Left renal pelvis (tissue), 4 donors: Measurements from ENCODE around the gene STAT5B. TPM values are rescaled to one million over a fixed set of nuclear protein-coding genes. Genes with fewer than 3 reads are reported as not detected.
"Not testable (repeated sequence)": the region's sequence is repeated elsewhere in the genome, so short reads cannot be mapped to it uniquely, and the experiment has no call there.

Experiments used
- DNase-seq, 4 donors: peaks; one replicate each; pipeline ENCODE4 v3.0.0-alpha.2; 2013; ENCODE audit warnings: low read depth in 4 of 4, low spot score in 3 of 4
- polyA plus RNA-seq, 4 donors: library from polyadenylated mRNA; unstranded; fragments of 120-200 nt; gene quantifications; one replicate each; pipeline ENCODE4 v1.2.1, GENCODE V29; 2013; ENCODE audit not compliant: insufficient read length in 4 of 4

The STAT5B gene
- polyA plus RNA-seq, 4 donors, result 37.1 to 57.3 (median 43.8) TPM

GRCh38 chr17:42307362-42307927 is 31.3 kb upstream of the STAT5B start:
- DNase-seq, result no peak

GRCh38 chr17:42306385-42306667 is 30.1 kb upstream of the STAT5B start:
- DNase-seq, result no peak

DNA sequence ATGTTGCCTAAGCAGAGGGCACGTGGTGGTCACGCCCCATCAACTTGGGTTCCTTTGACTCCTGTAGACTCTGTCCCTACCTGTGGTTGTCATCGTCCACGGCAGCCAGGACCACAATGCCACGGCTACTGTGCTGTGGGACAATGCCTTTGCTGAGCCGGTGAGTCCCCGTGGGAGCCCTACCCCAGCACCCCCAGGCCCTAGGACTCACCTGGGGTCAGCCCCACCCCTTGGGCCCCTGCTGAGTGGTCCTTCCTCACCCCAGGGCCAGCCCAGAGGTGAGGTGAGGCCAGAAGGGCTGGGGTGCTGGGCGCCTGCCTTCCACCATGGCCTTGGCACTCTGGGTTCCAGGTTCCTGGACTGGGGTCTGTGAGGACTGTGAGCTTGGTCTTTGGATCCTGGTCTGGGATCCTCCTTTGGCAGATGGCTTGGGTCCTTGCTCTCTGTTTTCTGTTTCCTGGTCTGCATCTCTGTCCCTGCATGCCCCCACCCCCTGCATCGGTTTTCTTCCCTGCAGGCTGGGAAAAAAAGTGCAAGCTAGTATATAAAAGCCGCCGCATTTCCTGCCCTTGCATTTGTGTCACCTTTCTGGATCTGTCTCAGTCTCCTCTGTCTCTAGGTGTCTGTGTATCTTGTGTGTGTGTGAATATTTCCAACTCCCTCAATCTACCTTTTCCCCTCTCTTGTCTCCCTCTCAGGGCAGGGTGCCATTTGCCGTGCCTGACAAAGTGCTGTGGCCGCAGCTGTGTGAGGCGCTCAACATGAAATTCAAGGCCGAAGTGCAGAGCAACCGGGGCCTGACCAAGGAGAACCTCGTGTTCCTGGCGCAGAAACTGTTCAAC is 29.6 kb upstream of the STAT5B start:
- DNase-seq, result no peak

GRCh38 chr17:42305031-42305330 is 28.8 kb upstream of the STAT5B start:
- DNase-seq, result not testable (repeated sequence)

DNA sequence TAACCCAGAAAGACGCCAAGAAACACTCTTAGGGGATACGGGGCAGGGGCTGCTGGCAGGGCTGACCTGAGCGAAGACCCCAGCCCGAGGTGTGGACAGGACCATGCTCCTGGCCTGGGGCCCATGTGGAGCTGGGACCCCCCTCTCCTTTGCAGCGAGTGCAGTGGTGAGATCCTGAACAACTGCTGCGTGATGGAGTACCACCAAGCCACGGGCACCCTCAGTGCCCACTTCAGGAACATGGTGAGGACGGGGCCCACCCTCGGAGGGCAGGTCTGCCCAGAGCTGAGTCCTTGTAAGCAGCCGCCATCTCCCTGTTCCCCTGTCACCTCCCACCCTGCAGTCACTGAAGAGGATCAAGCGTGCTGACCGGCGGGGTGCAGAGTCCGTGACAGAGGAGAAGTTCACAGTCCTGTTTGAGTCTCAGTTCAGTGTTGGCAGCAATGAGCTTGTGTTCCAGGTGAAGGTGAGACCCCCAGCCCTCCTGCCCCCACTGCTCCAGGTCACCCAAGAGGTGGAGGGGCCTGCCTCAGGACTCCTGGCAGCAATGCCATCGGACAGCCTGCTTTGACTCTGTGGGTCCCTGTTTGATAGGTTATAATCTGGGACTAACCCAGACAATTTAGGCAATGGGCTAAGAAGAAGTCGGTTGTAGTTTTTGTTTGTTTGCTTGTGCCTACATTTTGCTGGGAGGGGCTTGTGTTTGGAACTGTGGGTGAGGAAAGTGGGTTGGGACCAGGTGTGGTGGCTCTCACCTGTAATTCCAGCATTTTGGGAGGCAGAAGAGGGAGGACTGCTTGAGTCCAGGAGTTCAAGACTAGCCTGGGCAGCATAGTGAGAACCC is 28.2 kb upstream of the STAT5B start:
- DNase-seq, result no peak

DNA sequence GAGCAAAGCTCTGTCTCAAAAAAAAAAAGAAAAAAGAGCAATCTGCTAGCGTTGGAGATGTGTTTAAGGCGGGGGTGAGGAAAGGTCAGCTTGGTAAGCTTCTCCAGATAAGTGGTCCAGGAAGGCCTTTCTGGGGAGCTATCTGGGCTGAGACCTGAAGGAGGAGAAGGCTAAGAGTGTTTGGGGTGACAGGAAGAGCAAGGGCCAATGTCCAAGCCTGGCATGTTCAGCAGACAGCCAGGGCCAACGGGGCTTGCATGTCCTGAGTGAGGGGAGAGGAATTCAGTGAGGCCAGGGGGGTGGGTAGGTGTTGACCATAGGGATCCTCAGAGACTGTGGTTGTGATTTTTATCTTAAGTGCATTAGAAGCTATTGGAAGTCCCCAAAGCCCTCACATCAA is 27.5 kb upstream of the STAT5B start:
- DNase-seq, result no peak

GRCh38 chr17:42301022-42301421 is 24.8 kb upstream of the STAT5B start:
- no peak for DNase-seq

DNA sequence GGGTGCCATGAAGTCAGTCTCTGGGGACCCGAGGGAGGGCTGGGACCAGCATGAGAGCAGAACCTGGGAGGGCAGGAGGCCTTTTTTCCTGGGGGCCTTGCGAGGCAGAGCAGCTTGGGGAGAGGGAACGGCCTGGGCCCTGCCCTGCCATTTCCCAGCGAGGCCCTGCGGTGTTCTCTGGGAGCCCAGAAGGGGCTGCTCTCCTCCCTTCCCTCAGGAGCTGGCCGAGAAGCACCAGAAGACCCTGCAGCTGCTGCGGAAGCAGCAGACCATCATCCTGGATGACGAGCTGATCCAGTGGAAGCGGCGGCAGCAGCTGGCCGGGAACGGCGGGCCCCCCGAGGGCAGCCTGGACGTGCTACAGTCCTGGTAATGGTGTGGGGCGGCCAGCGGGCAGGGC is 23.7 kb upstream of the STAT5B start:
- DNase-seq, result not testable (repeated sequence)

- not testable (repeated sequence) for DNase-seq
Measured at GRCh38 chr17:42299361-42299760, 23.2 kb upstream of the STAT5B start.

DNA sequence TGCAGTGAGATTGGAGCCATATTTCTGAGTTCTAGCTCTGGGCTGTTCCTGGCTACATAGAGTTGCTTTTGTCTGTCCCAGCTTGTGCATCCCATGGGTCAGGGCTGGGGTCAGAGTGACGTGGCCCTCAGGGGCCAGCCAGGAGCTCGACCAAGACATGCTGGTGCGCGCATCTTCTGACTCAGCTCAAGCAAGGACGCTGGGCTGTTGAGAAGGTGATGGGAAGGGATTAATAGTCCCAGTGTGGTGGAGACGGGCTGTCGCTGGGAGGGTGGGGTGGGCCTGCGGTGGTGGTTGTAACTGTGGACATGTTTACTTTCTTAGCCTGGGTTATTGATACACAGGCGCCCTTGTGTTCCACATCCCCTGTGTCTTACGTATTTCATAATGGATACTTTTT is 21.6 kb upstream of the STAT5B start:
- not testable (repeated sequence) for DNase-seq

GRCh38 chr17:42296012-42296411 is 19.8 kb upstream of the STAT5B start:
- no peak for DNase-seq

- no peak for DNase-seq
Measured at GRCh38 chr17:42294469-42295398, 18.5 kb upstream of the STAT5B start.

- no peak for DNase-seq
Measured at GRCh38 chr17:42291129-42291528, 14.9 kb upstream of the STAT5B start.

DNA sequence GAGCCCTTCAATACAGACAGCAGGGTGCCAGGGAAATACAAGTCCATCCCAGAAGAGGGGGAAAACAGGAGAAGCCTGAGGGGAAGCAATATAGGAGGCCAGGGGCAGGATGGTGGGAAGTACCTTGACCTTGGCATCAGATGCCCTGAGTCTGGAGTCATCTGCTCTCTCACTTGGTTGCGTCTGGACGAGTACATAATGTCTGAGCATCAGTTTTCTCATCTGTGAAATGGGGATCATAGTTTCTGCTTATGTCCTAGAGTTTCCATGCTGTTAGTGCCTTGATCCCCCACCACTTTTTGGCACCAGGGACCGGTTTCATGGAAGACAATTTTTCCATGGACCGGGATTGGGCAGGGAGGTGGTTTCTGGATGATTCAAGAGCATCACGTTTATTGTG is 14.4 kb upstream of the STAT5B start:
- no peak for DNase-seq

GRCh38 chr17:42289611-42290181 is 13.5 kb upstream of the STAT5B start:
- no peak for DNase-seq

DNA sequence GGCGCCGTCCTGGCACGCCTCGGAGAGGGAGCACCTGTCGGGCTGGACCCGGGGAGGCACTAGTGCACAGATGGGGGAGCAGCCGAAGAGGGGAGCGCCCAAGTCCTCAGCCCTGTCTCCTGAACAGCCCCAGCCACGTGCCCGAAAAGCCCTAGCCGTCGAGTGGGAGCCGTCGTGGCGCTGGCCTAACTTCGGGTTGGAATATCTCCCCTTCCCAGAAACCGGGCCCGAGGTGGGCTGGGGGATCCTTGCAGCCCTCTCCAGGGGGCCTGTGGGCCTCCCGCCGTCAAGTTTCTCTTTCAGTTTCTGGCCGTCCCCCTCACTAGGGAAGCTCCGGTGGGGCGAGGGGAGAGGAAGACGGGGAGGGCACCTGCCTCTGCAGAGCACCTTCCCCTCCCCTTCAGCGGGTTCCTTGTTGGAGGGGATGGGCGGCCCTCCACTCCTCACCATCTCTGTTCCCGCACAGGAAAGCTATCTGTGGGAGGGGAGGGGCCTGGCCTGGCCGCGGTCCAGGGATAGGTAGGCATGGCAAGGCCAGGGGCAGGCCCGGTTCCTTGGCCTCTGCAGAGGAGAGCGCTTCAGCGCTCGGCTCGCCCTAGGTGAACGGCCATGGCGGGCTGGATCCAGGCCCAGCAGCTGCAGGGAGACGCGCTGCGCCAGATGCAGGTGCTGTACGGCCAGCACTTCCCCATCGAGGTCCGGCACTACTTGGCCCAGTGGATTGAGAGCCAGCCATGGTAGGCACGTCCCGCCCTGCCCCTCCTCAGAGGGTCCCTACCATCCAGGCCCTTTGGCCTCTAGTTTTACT is 12.8 kb upstream of the STAT5B start:
- no peak for DNase-seq

GRCh38 chr17:42287977-42288802 is 12.0 kb upstream of the STAT5B start, which contains the start of gene STAT5A:
Gene STAT5A, plus strand, starts transcription at chr17:42288498. Its CDS starts 914 bp downstream, at chr17:42289412.
- DNase-seq, result peak in 1 of 4 donors; percentile 58

DNA sequence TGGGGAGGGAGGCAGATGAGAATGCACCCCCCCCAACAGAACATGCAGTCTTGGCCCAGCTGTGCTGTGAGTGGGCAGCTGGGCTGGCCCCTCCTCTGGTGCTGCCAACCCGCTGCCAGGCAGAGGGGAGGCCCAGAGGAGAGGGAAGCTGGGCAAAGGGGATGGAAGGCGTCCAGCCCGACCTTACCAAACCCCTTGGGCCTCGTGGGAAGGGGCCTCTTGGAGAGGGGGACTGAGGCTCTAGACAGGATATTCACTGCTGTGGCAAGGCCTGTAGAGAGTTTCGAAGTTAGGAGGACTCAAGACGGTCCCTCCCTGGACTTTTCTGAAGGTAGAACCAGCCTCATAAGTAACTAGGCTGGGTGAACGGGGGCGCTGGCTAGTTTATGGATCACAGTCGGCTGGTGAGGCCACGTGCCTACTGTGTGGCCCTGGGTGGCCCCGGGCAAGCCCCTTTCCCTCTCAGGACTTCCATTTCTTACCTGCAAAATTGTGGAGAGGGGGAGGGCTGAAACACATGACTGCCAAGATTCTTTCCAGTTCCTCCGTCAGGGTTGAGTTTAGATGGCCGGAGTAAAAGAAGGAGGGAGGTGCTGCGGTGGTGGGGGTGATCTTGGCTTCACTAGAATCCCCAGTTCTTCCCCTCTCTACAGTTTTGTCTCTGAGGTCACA is 11.2 kb upstream of the STAT5B start:
- no peak for DNase-seq
